Subcutaneous adipose tissue (tissue), 4 donors: ENCODE results near the gene DCBLD1. TPM values are rescaled to one million over a fixed set of nuclear protein-coding genes. Genes with fewer than 3 reads are reported as not detected.

Experiments used
- CTCF ChIP-seq: fragments of 450-650 bp; IDR thresholded peaks from one replicate; pipeline ENCODE4 v1.5.1; 2016; ENCODE audit warnings: low read depth, mild to moderate bottlenecking, control low read depth, antibody characterized with exemption, moderate library complexity
- total RNA-seq, 4 donors: library from RNA; depleted of rRNA; stranded (reverse); fragments of >200 nt; gene quantifications; one replicate each; pipeline ENCODE4 v1.1.0, GENCODE V29; 2016

DCBLD1 gene
- total RNA-seq, 4 donors from 2014 or later, result 8.8 to 22.2 (median 18.6) TPM

GRCh38 chr6:117545161-117545595 is 62.7 kb downstream of the DCBLD1 start:
- TF ChIP-seq CTCF, result no peak

- no peak for TF ChIP-seq CTCF
Measured at GRCh38 chr6:117546674-117547073, 64.2 kb downstream of the DCBLD1 start.

GRCh38 chr6:117547688-117548621 is 65.5 kb downstream of the DCBLD1 start:
- TF ChIP-seq CTCF, result no peak

- no peak for TF ChIP-seq CTCF
Measured at GRCh38 chr6:117548797-117549301, 66.4 kb downstream of the DCBLD1 start.

- TF ChIP-seq CTCF, result no peak
Measured at GRCh38 chr6:117549611-117550010, 67.1 kb downstream of the DCBLD1 start.

- no peak for TF ChIP-seq CTCF
Measured at GRCh38 chr6:117550078-117550600, 67.7 kb downstream of the DCBLD1 start.

GRCh38 chr6:117550618-117551242 is 68.3 kb downstream of the DCBLD1 start:
- no peak for TF ChIP-seq CTCF
